Natural killer cell (primary cell): ENCODE measurements around the gene PMM2. TPM values are rescaled to one million over a fixed set of nuclear protein-coding genes. Genes with fewer than 3 reads are reported as not detected.

Source experiments
- ATAC-seq, 3 donors: fragments of 150-1000 bp in 2 of 3; fragments of 200-7000 bp in 1 of 3; cut with Tn5 transposase; 1 replicate in 1 of 3; 2 replicates in 2 of 3; pipeline ENCODE4 v1.10.0; 2021; ENCODE audit warnings: mild to moderate bottlenecking in 2 of 3, moderate library complexity in 2 of 3
- DNase-seq, 2 donors: peaks; one replicate each; pipeline versions ENCODE4 v3.0.0 to v3.0.0-alpha.2; 2013 to 2021; ENCODE audit warnings: mixed read lengths in 1 of 2
- H3K27ac ChIP-seq: one replicate; pipeline ENCODE4 v1.5.1; 2013; ENCODE audit warnings: mild to moderate bottlenecking, low read length
- H3K27me3 ChIP-seq: one replicate; pipeline ENCODE4 v1.6.1; 2013; ENCODE audit warnings: low read length; ENCODE audit not compliant: control insufficient read depth, insufficient read depth
- H3K36me3 ChIP-seq: one replicate; pipeline ENCODE4 v1.6.1; 2013; ENCODE audit warnings: low read length; ENCODE audit not compliant: control insufficient read depth, insufficient read depth
- H3K4me1 ChIP-seq: one replicate; pipeline ENCODE4 v1.6.1; 2013; ENCODE audit warnings: low read length; ENCODE audit not compliant: control insufficient read depth, insufficient read depth
- H3K4me3 ChIP-seq: one replicate; pipeline ENCODE4 v1.5.1; 2013; ENCODE audit warnings: low read length
- H3K9me3 ChIP-seq: one replicate; pipeline ENCODE4 v1.6.1; 2013; ENCODE audit warnings: low read length; ENCODE audit not compliant: control insufficient read depth, insufficient read depth
- H3K27ac Mint-ChIP-seq, 2 donors: one replicate each; pipeline ENCODE4 v1.8.0; 2022; ENCODE audit warnings: mild to moderate bottlenecking in 2 of 2, mixed read lengths in 2 of 2, moderate library complexity in 1 of 2
- H3K27me3 Mint-ChIP-seq, 2 donors: one replicate each; pipeline ENCODE4 v1.8.0; 2022; ENCODE audit warnings: low read depth in 2 of 2, mixed read lengths in 2 of 2
- H3K36me3 Mint-ChIP-seq: one replicate; pipeline ENCODE4 v1.8.0; 2022; ENCODE audit warnings: mixed read lengths
- H3K4me1 Mint-ChIP-seq, 2 donors: one replicate each; pipeline ENCODE4 v1.8.0; 2022; ENCODE audit warnings: mixed read lengths in 2 of 2
- H3K4me3 Mint-ChIP-seq: one replicate; pipeline ENCODE4 v1.8.0; 2022; ENCODE audit warnings: mild to moderate bottlenecking, moderate library complexity, mixed read lengths
- H3K9me3 Mint-ChIP-seq, 2 donors: one replicate each; pipeline ENCODE4 v1.8.0; 2022; ENCODE audit warnings: mixed read lengths in 2 of 2
- WGBS: methylation state at CpG from one replicate; pipeline ENCODE4 v1.1.7; 2013; ENCODE audit warnings: missing lambda C conversion rate; ENCODE audit not compliant: insufficient coverage; 5-methylcytosine and 5-hydroxymethylcytosine counted together
- intact Hi-C: fragments of 100-400 bp; cut with micrococcal nuclease; formaldehyde crosslinking; loops from one replicate; pipeline ENCODE4 v1.14.2; 2022
- total RNA-seq, 4 donors: library from RNA; stranded (reverse); fragments of 120-200 nt in 1 of 4; gene quantifications; one replicate each; pipeline versions ENCODE4 v1.2.3 to v1.2.4, GENCODE V29; 2013 to 2022
- TF ChIP-seq, protein P1 (sequence below): fragments of 200-600 bp; IDR thresholded peaks from one replicate; pipeline ENCODE4 v1.8.0; 2022; ENCODE audit warnings: antibody characterized with exemption

The PMM2 gene
- total RNA-seq, 3 donors from 2014 or later (not counting 1 experiment from before 2014, with no cell fraction given), result 33.4 to 37.6 (median 36.4) TPM

DNA sequence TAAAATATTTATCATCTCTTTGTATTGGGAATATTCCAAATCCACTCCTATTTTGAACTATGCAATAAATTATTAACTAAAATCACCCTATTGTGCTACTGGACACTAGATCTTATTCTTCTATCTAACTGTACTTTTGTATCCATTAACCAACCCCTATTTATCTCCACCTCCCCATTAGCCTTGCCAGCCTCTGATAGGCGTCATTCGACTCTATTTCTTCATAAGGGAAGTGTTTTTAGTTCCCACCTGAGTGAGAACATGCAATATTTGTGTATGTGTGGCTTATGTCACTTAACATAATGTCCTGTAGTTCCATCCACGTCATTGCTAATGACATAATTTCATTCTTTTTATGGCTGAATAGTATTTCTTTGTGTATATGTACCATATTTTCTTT is 24.1 kb upstream of the PMM2 start:
- H3K36me3 ChIP-seq, result peaks cover 22% of the 10 kb centered on the region
- ATAC-seq, result no peak

DNA sequence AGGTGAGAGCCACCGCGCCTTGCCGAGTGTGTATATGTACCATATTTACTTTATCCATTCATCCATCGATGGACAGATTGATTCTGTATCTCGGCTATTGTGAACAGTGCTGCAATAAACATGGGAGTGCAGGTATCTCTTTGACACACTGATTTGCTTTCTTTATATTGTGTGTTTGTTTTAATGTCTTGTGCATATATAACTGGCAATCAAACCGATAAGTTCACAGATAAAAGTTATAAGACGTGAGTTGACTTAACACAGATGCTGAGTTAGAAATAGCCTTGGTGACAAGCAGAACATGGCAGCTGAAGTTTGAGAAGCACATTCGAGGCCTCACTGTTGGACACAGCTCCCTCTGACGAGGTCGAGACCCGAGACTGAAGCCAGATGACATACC is 23.4 kb upstream of the PMM2 start:
- no peak for ATAC-seq
- H3K27ac ChIP-seq, result no peak overlapping the region
- H3K27me3 ChIP-seq, result no peaks in the 10 kb centered on the region
- H3K27ac Mint-ChIP-seq, result no peak overlapping the region
- no peaks in the 10 kb centered on the region for H3K9me3 Mint-ChIP-seq
- H3K4me3 ChIP-seq, result no peak overlapping the region
- no peaks in the 10 kb centered on the region for H3K27me3 Mint-ChIP-seq
- DNase-seq, result no peak
- intact Hi-C loops, result no loop called here
- no peaks in the 10 kb centered on the region for H3K4me1 Mint-ChIP-seq
- TF ChIP-seq, protein P1, sequence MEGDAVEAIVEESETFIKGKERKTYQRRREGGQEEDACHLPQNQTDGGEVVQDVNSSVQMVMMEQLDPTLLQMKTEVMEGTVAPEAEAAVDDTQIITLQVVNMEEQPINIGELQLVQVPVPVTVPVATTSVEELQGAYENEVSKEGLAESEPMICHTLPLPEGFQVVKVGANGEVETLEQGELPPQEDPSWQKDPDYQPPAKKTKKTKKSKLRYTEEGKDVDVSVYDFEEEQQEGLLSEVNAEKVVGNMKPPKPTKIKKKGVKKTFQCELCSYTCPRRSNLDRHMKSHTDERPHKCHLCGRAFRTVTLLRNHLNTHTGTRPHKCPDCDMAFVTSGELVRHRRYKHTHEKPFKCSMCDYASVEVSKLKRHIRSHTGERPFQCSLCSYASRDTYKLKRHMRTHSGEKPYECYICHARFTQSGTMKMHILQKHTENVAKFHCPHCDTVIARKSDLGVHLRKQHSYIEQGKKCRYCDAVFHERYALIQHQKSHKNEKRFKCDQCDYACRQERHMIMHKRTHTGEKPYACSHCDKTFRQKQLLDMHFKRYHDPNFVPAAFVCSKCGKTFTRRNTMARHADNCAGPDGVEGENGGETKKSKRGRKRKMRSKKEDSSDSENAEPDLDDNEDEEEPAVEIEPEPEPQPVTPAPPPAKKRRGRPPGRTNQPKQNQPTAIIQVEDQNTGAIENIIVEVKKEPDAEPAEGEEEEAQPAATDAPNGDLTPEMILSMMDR, result no peak
- H3K36me3 ChIP-seq, result peaks cover 16% of the 10 kb centered on the region
- WGBS, result 97% methylated on average over 11 of the region's 11 CpGs
- no peak overlapping the region for H3K4me3 Mint-ChIP-seq
- H3K9me3 ChIP-seq, result no peaks in the 10 kb centered on the region
- H3K4me1 ChIP-seq, result no peaks in the 10 kb centered on the region
- no peaks in the 10 kb centered on the region for H3K36me3 Mint-ChIP-seq

More for the DNA sequence above, 24.1 kb upstream of the PMM2 start:
- Mint-ChIP-seq H3K9me3 (no peaks in the 10 kb centered on the region), H3K36me3 (no peaks in the 10 kb centered on the region), H3K27ac (no peak overlapping the region), H3K27me3 (no peaks in the 10 kb centered on the region), H3K4me1 (no peaks in the 10 kb centered on the region), H3K4me3 (no peak overlapping the region)
- H3K4me3 ChIP-seq, result no peak overlapping the region
- no peak overlapping the region for H3K27ac ChIP-seq
- no peak for DNase-seq
- no peaks in the 10 kb centered on the region for H3K9me3 ChIP-seq
- TF ChIP-seq, protein P1, result no peak
- intact Hi-C loops, result no loop called here
- H3K27me3 ChIP-seq, result no peaks in the 10 kb centered on the region
- H3K4me1 ChIP-seq, result no peaks in the 10 kb centered on the region
- WGBS, result 64% methylated on average over 2 of the region's 3 CpGs

DNA sequence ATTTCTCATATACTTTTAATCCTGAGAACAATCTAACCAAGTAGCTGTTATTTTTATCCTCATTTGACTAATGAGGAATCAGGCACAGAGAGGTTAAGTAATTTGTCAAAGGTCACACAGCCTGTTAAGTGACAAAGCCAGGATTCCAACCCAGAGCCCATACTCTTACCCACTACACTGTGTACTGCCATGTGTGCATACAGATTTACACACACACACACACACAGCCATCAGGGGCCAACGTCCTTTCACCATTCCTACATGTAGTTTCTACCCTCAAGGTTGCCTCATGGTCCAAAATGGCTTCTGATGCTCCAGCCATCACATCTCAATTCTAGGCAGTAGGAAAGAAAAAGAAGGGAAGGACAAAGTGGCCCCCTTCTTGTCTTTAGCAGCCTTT is 22.3 kb upstream of the PMM2 start:
- intact Hi-C loops, result no loop called here
- H3K36me3 Mint-ChIP-seq, result no peaks in the 10 kb centered on the region
- TF ChIP-seq, protein P1, result no peak
- Histone ChIP-seq H3K4me1 (no peaks in the 10 kb centered on the region), H3K27me3 (no peaks in the 10 kb centered on the region), H3K36me3 (peaks cover 16% of the 10 kb centered on the region), H3K9me3 (no peaks in the 10 kb centered on the region), H3K27ac (no peak overlapping the region), H3K4me3 (no peak overlapping the region)
- no peaks in the 10 kb centered on the region for H3K27me3 Mint-ChIP-seq
- 73% methylated on average over 1 of the region's 1 CpG for WGBS
- H3K9me3 Mint-ChIP-seq, result no peaks in the 10 kb centered on the region
- no peak for DNase-seq
- no peaks in the 10 kb centered on the region for H3K4me1 Mint-ChIP-seq
- H3K4me3 Mint-ChIP-seq, result no peak overlapping the region
- ATAC-seq, result no peak
- H3K27ac Mint-ChIP-seq, result no peak overlapping the region

DNA sequence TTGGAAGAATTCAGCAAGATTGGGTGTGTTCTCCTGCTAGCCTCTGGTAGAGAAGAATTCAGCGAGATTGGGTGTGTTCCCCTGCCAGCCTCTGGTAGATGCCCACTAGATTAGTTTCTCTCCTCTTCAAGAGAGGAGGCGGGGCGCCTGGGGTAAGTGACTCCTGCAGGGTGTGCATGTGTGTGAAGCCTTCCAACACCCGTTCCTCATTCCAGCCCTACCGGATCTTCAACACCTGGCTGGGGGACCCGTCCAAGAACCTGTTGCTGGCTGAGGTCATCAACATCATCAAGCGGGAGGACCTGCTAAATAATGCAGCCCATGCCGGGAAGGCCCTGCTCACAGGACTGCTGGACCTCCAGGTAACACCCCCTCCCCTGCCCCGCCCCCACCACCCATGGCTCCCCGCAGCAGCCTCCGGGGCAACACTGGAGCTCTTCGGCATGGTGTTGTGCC is 21.5 kb upstream of the PMM2 start:
- H3K4me1 Mint-ChIP-seq, result no peaks in the 10 kb centered on the region
- H3K9me3 ChIP-seq, result no peaks in the 10 kb centered on the region
- H3K4me3 Mint-ChIP-seq, result no peak overlapping the region
- intact Hi-C loops, result no loop called here
- ATAC-seq (no peak), DNase-seq (no peak)
- H3K36me3 ChIP-seq, result peaks cover 16% of the 10 kb centered on the region
- no peaks in the 10 kb centered on the region for H3K27me3 ChIP-seq
- TF ChIP-seq, protein P1, result no peak
- no peak overlapping the region for H3K4me3 ChIP-seq
- no peaks in the 10 kb centered on the region for H3K9me3 Mint-ChIP-seq
- no peak overlapping the region for H3K27ac ChIP-seq
- H3K4me1 ChIP-seq, result no peaks in the 10 kb centered on the region
- 96% methylated on average over 12 of the region's 12 CpGs for WGBS
- no peaks in the 10 kb centered on the region for H3K36me3 Mint-ChIP-seq
- no peak overlapping the region for H3K27ac Mint-ChIP-seq
- H3K27me3 Mint-ChIP-seq, result no peaks in the 10 kb centered on the region
